HG02870 (cell line): ENCODE results near the gene ENPP6.

Experiments used
- ATAC-seq: cut with Tn5 transposase; IDR thresholded peaks from one replicate; pipeline ENCODE4 v1.9.1; 2021; ENCODE audit warnings: mild to moderate bottlenecking, moderate library complexity; ENCODE audit not compliant: unreplicated experiment

Gene ENPP6

DNA sequence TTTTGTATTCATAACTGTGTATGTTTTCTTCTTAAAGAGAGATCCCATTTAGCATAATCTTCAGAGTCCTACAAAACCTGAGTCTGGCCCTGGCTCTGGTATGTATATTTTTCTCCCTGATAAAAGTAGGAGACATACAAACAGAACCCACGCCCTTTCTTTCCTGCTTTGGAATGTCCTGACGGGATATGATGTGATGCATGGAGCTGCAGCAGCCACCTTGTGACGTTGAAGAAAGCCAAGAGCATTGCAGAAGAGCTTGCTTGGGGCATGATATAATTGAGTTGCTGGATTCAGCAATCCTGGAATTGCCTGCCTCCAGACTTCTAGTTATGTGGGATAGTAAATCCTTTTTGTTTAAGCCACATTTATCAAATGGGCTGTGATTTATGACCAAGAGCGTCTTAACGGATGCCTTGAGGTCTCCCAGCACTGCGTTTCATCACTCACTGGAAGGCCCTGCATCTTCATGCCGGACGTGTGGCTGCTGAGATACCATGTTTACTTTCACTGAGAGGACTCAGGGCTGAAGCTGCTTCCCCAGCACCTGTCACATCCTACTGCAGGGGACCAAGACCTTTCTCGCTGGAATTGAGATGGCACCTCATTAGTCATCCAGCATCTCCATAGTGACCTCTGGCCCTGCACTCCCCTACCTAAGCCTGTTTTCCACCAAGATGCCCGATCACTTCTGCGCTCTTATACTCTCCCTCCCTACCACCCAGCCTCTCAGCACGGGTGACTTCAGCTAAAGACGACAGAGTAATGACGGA is 107.0 kb downstream of the ENPP6 start:
- no peak for ATAC-seq

DNA sequence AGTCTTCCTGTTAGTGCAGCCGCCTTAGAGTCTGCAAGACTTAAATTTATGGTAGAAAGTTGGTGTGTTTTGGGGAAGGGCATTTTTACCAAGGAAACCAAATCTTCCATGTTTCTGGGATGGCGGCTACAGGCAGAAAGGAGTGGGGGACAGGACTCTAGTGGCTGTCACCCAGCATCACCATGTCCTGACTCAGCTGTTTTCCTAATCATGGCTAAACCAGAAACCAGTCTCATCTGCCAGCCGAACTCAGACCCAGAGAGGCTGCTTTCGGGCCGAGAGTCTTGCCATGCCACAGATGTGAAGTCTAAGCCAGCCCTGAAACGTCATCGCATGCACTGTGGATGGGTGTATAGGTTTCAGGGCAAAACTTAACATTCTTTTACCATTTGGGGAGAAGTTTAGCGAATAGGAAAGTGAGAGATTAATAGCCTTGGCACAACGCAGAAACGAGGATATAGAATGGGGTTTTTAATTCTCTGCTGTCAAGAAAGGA is 109.6 kb downstream of the ENPP6 start:
- no peak for ATAC-seq

DNA sequence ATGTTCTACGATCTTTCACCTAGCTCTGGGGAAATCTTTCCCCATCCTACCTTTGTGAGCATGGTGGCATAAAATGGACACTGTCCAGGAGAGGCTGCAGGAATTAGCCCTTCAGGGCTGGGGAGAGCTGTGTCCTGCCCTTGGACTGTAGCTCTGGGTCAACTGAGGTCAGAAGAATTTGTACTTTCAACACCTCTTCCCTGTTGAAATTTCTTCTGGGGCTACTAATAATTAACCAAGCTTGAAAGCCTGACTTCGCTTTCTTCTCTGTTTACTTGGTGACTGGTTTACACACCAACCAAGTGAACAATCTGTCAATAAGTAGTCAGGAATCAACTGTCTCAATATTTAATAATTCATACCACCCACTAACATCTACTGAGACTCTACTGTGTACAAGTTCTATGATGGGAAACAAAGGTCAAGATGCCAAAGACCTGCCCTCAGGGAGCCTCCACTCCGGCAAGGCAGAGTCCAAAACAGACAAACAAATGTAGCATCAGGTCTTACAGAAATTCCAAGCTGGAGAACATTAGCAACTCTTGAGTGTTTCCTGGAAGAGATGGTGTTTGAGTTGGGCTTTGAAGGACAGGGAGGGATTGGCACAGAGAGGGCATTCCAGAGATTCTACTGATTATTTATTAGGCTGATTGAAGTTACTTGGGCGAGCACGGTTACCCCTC is 113.1 kb downstream of the ENPP6 start:
- no peak for ATAC-seq

DNA sequence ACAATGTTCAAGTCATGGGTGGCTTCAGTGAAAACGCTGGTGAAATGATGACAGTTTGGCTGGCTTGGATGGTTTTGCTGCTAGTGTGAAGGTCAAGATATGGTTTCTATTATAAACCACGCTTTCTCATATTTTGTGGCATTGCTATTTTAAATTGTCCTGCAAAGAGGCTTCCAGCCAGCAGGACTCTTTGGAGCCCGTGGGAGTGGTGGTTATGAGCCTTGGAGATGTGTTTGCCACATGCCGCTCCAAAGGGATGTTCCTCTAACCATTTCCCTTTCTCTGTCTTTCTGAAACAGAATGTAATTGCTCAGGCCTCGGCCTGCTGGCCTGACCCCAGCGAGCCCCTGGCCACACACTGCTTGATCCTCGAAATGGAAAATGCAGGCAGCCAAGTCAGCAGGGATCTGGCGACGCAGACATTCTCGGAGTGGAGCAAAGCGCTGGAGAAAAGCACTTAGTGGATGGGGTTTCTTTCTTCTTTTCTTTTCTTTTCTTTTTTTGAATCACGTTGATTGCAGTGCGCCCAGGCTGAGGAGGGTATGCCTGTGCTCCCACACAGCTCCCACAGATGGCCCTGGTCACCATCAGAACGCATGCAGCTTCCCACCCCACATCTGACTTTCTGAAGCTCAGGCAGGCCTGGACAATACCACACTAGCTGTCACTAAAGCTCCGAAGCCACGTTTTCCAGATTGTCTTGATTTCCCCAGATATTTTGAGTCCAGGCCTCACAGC is 114.0 kb downstream of the ENPP6 start:
- no peak for ATAC-seq

DNA sequence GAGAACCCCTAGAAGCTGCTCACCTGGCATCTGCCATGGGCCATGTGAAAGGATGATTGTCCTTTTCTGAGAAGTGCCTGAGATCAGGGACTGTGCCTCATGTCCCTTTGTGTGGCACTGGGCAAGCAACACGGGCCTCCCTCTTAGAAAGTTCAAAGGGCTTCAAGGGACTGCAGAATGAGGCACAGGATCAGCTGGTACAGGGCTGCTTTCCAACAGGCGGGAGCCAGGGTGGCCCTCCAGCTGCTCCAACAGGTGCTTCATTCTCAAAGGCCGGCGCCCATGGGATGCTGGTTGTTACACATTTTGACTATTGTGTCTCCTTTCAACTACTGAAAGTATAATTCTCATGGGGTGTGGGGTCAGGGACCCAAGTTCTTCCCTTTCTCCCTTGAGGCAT is 114.7 kb downstream of the ENPP6 start:
- ATAC-seq: no peak

DNA sequence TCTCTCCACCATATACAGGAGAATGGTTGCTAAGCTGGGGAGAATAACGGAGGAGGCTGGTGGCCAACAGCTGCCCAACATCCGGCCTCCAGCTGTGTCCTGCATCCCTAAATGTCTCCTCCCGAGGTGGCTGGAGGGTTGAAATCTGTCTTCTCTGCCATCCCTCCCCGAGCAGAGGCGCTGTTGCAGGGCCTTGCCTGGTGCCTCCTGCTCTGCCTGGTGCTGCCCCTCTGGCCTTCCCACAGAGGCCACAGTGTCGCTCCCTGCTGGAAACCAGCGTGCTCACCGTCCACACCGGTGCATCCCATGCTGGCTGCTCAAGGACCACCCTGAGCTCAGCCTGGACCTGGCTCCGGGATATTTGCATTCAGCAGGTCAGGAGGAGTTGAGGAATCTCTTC is 115.2 kb downstream of the ENPP6 start:
- no peak for ATAC-seq

DNA sequence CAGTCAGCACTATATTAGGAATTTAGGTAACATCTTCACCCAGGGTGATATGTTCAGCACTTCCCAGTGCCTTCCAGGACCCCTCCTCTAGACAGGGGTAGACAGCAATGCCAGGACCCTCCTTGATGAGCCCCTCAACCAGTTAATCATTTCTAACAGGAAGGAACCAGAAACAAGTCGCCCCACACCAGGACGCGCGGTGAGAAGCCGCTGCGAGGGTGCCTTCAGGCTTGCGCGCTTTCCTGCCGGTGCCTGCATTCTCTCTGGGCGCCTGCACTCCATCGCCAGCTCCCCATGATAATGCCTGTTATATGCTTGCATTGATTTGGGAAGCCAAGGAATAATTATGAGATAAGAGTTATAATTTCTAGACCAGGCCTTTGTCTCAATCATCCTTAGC is 116.0 kb downstream of the ENPP6 start:
- ATAC-seq: no peak

DNA sequence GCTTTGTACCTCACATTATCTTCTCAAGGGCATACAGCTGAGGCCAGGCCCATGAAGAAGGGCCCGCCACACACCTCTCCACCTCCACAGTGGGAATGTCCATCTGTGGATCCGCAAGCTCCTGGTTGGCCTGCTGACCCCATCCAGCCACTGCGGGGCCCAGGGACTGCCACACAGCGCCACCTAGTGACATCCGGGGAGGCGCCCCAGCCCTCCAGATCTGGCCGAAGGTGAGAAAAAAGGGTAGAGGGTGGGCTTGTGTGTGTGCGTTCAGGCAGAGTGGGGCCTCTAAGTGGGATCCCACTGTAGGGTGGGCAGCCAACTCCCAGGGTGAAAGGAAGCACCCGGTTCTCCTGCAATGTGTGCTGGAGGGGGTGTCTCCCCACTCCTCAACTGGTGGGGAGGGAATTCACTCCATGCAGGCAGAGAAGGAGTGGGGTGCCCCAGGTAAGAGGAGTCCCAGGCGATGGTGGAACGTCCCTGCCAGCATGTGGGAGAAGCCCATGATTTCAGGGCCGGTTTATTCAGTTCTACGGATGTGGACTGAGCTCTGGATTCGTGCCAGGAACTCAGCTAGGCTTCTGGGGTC is 117.3 kb downstream of the ENPP6 start:
- peak; percentile 67 for ATAC-seq

DNA sequence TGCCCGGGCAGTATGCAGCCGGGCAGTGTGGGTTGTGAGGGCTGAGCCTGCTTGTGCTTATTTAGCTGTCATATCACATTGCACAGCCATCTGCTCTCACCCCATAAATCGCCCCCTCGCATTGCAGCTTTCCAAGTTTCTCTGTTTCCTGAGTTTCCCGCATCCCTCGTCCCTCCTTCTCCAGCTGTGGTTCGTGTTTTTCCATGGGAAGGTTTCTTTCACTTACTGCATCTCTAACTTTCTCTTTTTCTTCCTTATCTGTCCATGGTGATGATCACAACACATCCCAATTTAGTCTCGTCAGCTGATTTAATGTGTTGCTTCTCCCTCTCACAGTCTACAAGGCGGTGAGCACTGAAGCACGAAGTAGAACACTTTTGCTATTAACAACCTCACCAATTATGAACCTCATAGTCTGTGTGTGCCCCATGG is 118.1 kb downstream of the ENPP6 start:
- ATAC-seq: no peak

DNA sequence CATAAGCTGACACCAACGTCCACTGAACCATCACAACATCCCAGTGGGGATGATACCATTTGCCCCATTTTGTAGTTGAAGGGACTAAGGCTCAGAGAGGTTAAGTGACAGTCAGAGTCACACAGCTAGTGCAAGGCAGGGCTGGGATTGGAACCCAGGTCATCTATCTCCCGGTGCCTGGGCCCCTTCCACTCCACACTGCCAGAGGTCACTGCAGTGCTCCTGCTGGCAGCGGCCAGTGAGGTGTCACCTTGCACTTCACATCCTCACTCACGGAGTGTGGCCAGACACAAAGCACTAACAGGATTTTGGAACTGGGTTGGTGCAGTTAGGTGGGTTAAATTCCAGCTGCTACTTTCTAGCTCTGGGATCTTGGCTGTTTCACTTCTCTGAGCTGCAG is 118.7 kb downstream of the ENPP6 start:
- ATAC-seq: no peak

DNA sequence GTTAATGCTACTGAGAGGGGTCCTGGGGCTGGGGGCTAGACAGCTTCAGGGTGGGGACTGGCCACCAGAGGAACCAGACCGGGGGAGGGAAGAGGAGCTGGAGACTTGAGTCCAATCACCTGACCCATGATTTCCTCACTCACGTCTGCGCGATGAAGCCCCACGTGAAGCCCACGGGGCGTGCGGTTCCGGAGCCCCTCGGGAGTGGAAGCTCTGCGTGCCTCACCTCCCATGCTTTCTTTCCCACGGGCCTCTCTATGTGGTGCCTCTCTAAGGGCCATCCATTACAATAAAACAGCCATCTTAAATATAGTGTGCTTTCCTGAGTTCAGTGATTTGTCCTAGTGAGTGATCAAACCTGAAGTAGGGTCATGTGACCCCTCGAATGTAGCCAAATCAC is 119.9 kb downstream of the ENPP6 start:
- ATAC-seq: no peak

DNA sequence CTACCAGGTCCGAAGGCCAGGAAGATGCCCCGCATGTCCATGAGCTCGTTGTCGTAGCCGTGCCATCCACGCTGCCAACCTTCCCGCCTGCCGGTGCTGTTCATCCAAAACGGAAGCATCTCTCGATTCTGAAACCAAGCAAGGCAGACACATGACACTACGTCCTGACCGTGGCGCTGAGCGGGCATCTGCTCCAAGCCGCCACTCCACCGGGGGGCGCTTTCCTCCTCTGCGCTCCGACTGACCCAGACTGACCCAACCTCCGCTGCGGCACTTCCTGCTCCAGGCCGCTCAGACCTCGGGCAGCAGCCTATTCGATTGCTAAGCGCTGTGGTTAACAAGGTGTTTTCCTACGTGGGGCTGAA is 120.5 kb downstream of the ENPP6 start:
- no peak for ATAC-seq

DNA sequence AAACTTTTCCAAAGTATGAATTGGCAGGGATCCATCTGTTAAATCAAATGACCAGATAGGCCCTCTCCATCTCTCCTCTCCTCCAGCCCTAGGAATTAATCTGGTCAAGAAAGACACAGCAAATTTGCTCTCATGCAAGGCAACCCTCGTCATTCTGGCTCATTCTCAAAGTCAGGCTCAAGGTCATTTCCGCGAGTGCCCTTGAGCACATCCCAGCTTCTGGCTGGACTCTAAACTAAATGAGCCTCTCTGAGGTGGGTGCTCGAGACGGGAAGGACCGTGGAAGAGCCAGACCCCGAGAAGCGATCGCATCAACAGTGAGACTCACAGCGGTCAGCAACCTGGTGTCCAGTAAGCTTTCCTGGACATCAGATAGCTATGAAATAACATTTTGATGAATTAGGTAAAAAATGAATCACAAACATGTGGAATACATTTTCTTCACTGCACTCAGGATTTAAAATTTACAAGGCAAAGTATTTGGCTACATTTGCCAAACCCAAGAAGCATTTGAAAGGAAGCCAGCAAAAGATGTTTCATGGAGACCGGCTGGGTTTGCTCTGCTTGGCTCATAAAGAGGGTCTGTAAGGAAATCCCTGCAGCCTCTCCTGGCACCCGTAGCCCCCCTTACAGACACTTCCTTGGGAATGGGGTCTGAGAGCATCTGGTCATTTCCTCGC is 121.0 kb downstream of the ENPP6 start:
- no peak for ATAC-seq

DNA sequence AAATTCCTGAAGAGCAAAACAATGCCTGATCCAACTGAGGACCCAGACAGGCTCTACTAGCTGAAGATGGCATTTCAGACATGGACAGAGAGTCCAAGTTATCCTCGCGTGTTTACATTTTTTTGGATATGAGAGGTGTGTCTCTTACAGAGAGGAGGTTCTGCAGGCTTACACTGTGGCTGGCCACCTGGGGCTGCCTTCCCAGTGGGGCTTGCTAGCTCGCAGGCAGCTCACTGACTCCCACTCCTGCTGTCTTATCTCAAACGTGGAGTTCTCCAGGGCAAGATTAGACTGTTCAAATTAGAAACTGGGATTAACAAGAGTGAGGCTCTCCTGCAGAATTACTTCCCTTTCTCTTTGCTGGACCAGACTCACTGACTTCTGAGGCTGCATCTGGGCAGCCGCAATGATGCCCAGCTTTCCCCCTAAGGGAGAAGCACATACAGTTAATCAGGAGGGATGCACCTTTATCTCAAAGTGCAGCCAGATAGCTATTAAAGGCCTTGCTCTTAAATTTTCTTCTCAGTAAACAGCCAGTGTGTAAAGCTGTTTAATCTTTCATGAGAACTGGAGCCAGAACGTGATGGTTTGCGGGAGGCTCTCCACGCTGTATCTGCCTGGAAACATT is 123.0 kb downstream of the ENPP6 start:
- ATAC-seq: no peak

DNA sequence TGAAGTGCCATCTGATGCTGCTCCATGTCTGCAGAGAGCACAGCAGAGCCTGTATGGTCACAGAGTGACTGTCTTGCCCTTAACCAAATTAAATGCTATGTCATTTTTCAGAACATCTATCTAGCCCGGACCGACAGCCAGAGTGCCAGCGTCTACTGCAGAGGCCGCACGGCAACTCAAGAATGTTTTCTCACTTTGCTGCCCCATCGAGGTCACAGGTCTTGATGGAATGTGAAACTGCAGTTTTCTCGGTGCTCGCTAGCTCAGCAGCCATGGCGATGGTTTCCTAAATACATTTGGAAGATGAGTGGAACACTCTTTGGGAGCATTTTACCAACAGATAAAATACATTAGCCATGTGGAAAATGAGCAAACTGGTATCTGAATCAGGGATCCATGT is 125.7 kb downstream of the ENPP6 start:
- ATAC-seq: no peak

DNA sequence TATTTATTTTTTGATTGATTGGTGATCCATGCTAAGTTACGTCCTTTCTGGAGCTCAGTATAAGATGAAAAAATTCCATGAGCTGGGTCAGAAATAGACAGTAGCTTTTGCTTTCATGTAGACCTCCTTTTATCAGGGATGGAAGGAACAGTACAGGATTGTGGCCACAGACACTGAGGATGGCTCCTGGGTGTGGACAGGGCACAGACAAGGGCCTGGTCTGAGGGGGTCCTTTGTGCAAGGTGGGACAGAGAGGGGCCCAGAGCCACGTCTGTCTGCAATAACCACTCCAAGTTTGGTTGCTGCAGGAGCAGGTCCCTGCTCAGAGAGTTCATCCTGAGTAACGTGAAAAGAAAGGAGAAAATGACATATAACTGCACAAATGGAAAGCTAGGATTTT is 127.1 kb downstream of the ENPP6 start:
- ATAC-seq: no peak

DNA sequence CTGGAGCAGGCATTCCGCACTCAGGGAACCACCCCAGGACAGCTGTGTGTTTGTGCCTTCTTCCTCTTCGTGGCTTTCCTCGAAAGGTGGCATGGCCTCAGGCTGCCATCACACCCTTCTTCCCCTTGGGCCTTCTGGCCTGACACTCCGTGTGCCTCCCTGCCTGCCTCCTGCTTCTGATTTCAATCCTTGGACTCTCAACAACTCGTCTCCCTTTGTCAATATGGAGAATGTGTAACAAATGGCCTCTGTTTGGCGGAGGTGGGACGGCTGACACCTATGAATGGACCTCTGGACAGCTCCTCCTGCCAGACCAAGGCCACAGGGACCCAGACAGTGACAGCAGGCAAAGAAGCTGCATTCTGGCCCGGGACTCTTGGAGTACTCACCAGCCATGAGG is 137.0 kb downstream of the ENPP6 start:
- ATAC-seq: no peak

DNA sequence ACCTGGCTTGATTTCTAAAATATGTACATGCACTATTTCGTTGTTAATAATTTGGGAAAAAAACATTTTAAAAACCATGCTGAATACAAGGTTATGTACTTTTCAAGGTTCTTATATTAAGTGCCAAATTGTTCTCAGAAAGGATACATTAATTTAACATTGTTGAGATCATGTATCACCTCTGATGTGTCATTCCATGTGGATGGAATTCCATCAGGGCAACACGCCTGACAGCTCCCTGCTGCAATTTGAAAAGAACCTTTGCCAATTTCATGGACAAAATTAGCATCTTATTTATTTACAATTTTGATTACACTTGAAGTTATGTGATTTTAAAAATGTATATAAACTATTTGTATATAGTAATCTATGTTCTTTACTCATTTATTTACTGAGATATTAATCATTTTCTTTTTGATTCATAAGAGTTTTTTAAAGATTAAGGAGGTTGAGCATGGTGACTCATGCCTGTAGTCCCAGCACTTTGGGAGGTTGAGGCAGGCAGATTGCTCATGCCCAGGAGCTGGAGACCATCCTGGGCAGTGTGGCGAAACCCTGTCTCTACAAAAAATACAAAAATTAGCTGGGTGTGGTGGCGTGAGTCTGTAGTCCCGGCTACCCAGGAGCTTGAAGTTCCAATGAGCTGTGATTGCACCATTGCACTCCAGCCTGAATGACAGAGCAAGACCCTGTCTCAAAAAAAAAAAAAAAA is 142.8 kb downstream of the ENPP6 start:
- no peak for ATAC-seq

DNA sequence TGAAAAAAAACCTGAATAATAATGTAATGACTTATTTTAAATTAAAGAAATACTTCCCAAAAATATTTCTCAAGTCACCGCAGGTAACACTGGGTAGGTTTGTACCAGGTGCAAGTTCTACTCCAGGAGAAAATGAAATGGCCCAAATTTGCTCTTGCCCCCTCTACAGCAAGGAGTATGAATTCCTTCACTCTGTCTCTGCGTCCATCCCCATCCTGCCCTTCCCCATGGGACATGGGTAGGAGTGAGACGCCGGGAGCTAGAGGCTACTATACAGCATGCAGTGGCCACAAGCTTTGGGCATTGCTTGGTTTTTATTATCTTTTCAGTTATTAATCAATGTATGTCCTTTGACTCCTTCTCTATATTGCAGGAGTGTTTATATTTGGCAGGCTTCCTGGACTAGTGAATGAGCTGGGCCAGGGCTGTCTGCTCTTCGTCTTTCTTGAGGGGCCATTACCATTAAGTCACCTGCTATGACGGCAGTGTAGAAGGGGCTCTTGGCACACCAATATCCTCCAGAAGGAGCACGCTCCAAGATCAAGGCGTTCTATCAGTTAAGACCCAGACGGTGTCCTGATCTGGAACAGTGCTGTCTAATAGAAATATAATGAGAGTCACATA is 149.6 kb downstream of the ENPP6 start:
- ATAC-seq: no peak
